Mammary epithelial cell (primary cell): ENCODE data around the gene TSPAN17.

ENCODE experiments used
- CTCF ChIP-seq, 2 donors: IDR thresholded peaks in 1 of 2; conservative IDR thresholded peaks in 1 of 2; 2 replicates each; pipeline ENCODE4 v1.5.1; 2011 to 2012; ENCODE audit warnings: inconsistent platforms in 2 of 2, low read length in 2 of 2, mild to moderate bottlenecking in 2 of 2, control low read depth in 1 of 2, low read depth in 1 of 2; ENCODE audit not compliant: insufficient read depth in 1 of 2; ENCODE audit errors: extremely low read depth in 1 of 2
- EZH2 ChIP-seq: IDR thresholded peaks from 2 replicates; pipeline ENCODE4 v1.6.1; 2012; ENCODE audit warnings: low read length, inconsistent platforms, borderline replicate concordance

DNA sequence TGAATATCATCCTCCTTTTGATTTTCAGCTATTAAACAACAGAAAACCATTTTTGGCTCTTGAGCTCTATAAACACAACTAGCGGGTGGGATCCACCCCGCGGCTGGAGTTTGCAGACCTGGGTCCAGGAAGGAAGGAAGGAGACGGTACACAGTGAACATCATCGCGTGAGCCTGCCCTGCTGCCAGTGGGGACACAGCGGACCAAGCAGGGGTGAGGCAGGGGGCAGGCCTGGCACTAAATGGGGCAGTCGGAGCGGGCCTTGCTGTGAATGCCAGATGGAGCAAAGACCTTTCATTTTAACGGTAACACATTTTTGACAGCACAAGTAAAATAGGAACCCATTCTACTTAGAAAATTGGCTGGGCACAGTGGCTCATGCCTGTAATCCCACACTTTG lies 14.4 kb downstream of the TSPAN17 start:
- no peak for TF ChIP-seq CTCF (conservative IDR thresholded peaks at IDR 0.05 in 1 of 2, IDR thresholded peaks at IDR 0.05 in 1 of 2; ENCODE audit: extremely low read depth in 1 of 2, insufficient read depth in 1 of 2, low read depth in 1 of 2, low read length in 2 of 2)
- TF ChIP-seq EZH2 = no peak
